D721Med (cell line): ENCODE results near the gene PPIL4.

Experiments
- DNase-seq: peaks from one replicate; pipeline ENCODE4 v3.0.0; 2011; ENCODE audit warnings: low spot score; ENCODE audit not compliant: insufficient read length
- FAIRE-seq: peaks from 2 replicates; lab custom pipeline; 2011; peaks lifted over from hg19 to GRCh38; lab: Jason Lieb, UNC
- TF ChIP-seq, protein P1 (sequence below): IDR thresholded peaks from 2 replicates; pipeline ENCODE4 v1.5.1; 2012; ENCODE audit warnings: mild to moderate bottlenecking, control low read depth; ENCODE audit not compliant: insufficient read depth; ENCODE audit errors: missing control alignments

PPIL4 gene

DNA sequence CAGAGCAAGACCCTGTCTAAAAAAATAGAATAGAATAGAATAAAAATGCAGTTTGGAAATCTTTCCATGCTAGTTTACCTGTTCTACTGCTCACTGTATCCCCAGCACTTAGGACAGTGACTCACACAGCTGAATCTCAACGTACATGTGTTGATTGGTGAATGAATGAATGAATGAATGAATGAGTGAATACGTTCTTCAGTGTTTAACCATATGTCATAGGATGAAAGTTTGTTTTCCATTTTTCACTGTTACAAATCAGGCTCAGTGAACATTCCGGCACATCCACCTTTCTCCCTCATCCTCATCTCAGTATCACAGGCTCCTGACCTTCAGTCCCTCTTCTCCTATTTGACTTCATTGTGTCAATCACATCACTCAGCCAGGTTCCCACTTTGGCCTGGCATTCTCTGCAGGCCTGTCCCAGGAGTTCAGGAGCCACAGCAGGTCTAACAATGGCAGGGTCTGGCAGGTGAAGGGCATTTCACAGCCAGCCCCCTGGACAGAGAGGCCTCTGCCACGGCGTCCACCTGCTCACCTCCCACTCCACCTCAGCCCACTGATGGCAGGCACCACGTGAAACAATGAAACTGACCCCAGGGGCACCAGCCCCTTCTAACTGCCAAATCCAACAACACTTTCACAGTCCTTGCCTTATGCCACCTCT, 68.9 kb downstream of the PPIL4 start:
- DNase-seq (no peak), FAIRE-seq (no peak)
- TF ChIP-seq, protein P1, sequence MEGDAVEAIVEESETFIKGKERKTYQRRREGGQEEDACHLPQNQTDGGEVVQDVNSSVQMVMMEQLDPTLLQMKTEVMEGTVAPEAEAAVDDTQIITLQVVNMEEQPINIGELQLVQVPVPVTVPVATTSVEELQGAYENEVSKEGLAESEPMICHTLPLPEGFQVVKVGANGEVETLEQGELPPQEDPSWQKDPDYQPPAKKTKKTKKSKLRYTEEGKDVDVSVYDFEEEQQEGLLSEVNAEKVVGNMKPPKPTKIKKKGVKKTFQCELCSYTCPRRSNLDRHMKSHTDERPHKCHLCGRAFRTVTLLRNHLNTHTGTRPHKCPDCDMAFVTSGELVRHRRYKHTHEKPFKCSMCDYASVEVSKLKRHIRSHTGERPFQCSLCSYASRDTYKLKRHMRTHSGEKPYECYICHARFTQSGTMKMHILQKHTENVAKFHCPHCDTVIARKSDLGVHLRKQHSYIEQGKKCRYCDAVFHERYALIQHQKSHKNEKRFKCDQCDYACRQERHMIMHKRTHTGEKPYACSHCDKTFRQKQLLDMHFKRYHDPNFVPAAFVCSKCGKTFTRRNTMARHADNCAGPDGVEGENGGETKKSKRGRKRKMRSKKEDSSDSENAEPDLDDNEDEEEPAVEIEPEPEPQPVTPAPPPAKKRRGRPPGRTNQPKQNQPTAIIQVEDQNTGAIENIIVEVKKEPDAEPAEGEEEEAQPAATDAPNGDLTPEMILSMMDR = no peak

DNA sequence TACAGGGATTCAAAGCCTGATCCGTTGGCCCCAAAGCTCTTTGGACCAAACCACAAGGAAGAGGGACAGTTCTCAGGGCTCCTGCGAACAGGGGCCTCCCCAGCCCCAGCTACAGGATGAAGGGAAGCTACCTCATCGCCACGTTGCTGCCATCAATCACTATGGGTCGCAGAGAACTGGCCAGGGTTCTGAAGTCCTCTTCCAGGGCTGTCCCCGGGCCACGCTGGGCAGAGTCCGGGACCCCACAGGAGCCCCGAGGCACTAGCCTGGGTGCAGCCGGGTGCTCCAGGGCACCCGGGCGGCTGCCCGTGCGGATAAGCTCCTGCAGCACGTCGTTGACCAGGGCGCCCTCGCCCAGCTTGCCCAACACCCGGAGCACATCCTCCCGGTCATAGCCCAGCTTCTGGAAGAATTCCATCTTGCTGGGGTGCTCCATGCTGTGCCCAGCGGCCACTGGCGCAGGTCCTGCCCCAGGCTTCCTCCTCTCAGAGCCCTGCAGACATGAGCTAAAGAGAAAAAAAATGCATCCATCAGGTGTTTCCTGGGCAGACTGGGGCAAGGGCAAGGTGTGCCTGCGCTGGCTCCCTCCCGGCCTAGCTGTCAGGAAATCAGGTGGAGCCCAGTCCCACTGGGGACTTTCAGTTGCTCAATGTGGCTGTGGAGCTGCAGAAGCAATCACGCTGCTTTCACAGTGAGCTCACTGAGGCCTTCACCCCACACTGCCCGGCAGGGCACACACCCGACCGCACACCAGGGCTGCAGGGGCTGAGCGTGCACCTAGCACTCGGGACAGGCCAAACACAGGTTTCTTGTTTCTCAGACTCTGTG, 71.5 kb downstream of the PPIL4 start:
- DNase-seq (no peak), FAIRE-seq (no peak)
- TF ChIP-seq, protein P1 = no peak

DNA sequence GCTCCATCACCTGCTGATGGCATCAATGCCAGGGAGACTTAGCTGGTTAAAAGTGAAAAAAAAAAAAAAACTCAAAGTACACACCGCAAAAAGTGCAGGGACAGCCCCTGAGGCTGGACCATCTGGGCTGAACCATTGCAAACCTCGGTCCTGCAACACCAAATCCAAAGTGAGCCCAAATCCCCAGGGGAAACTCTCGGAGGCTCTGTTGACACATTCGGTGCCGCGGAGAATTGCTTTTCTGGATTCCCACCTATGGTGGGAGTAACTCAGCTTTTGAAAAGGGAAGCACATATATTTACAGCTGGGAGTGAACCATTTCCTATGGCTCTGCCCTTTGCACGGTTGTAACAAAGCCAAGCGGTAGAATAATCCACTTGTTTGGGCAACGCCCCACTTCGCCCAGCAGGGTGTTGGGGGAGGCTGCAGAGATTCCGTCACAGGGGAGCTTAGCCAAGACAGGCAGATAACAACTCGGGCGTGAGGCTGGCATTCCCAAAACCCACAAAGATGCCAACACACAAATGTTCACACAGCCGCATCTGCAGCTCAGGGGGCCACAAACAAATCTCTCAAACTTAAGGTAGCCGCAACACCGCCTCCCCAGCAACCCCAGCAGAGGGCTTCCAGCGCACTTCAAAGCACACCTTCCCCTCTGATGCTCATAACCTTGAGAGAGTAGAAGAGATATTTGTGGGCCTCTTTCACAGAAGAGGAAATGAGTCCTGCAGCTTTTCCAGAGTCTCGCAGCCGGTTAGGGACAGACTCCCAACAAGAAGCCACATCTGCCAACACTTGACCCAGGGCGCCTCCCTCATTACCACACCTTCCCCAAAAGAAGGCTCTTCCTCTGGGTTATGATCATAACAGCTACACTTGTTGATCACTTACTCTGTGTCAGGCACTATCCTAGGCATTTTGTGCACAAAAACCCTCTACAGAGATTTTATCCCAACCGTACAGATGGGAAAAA, 72.5 kb downstream of the PPIL4 start:
- DNase-seq (no peak), FAIRE-seq (no peak)
- TF ChIP-seq, protein P1 = no peak

DNA sequence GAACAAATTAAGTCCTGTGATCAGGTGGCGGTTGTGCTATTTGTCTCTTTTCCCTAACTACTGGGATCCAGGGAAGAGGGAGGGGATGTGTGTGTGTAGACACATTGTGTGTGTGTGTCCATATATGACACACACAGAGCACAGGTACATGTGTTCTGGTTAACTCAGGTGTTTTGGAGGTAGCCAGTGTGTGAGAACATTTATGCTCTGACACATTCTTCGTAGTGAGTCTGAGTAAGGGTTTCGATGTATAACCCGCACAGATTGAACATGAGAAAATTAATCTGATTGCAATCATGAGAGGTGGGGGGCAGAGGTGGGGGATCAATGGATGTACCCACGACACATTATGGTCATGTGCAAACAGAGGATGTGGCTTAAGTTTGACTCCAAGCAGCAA, 73.6 kb downstream of the PPIL4 start:
- TF ChIP-seq, protein P1 = no peak
- DNase-seq (no peak), FAIRE-seq (no peak)

DNA sequence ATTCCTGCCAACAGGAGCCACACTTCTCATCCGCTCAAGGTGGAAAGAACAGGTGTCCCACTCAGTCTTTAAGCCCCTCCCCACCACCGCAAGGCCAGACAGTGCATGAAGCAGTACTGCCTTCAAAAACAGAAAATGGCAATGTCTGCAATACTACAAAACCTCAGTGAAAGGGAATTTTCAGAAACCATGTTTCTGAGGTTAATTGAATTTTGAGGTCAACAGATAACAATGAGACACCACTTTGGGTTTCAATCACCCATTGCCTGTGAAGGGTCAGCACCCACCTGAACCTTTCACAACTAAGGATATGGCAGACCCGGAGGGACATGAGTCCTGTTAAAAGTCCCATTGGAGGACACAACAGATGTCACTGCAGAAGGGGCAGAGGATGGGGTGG, 74.0 kb downstream of the PPIL4 start:
- DNase-seq (no peak), FAIRE-seq (no peak)
- TF ChIP-seq, protein P1 = no peak

DNA sequence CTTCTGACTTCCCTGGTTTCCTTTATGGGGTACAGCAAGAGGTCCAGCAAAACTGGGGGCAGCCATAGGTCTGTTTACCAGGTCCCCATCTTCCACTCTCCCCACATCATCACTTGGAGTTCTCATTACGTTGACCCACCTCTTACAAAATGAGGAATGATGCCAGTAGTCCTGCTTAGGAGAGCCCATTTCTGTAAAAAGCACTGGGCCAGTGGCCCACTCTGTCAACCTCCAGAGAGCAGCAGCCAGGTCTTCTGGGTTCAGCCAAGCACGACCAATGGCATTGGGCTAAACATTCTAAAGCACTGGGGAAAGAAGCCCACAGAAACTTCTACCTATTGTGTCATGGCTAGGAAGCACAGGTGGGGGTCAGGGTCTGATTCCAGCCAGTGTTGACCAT, 74.9 kb downstream of the PPIL4 start:
- TF ChIP-seq, protein P1 = no peak
- no peak for FAIRE-seq
- DNase-seq = no peak
